ENCODE results near the gene PACS1.

PACS1 gene

GRCh38 chr11:66279092-66279734 lies 209.1 kb downstream of the PACS1 start:
- no peak for DNase-seq

GRCh38 chr11:66280428-66280827 lies 210.4 kb downstream of the PACS1 start:
- no peak for DNase-seq

- no peak for DNase-seq
Measured at GRCh38 chr11:66281001-66281400, 210.9 kb downstream of the PACS1 start.

- no peak for DNase-seq
Measured at GRCh38 chr11:66281776-66282467, 211.8 kb downstream of the PACS1 start.

GRCh38 chr11:66282468-66283455 lies 212.7 kb downstream of the PACS1 start:
- no peak for DNase-seq

GRCh38 chr11:66283461-66284105 lies 213.5 kb downstream of the PACS1 start:
- no peak for DNase-seq

- DNase-seq, result no peak
Measured at GRCh38 chr11:66284526-66285078, 214.5 kb downstream of the PACS1 start.

GRCh38 chr11:66285250-66285947 lies 215.3 kb downstream of the PACS1 start:
- DNase-seq, result no peak

- DNase-seq, result no peak
Measured at GRCh38 chr11:66286699-66287098, 216.6 kb downstream of the PACS1 start.

GRCh38 chr11:66287211-66287888 lies 217.3 kb downstream of the PACS1 start:
- DNase-seq, result no peak

GRCh38 chr11:66287889-66288670 lies 218.0 kb downstream of the PACS1 start:
- no peak for DNase-seq

- DNase-seq, result peak; percentile 74
Measured at GRCh38 chr11:66288671-66289547, 218.8 kb downstream of the PACS1 start, which contains the start of gene YIF1A. Gene YIF1A (minus strand): TSS chr11:66289143. CDS start chr11:66288985, 158 bp downstream.

- no peak for DNase-seq
Measured at GRCh38 chr11:66289548-66290329, 219.7 kb downstream of the PACS1 start.

GRCh38 chr11:66290330-66290621 lies 220.2 kb downstream of the PACS1 start:
- no peak for DNase-seq

GRCh38 chr11:66291303-66291705 lies 221.2 kb downstream of the PACS1 start:
- no peak for DNase-seq

GRCh38 chr11:66291706-66292542 lies 221.9 kb downstream of the PACS1 start, which contains the start of gene TMEM151A:
Gene TMEM151A (plus strand): TSS chr11:66291894. CDS start chr11:66292014, 120 bp downstream.
- no peak for DNase-seq

- no peak for DNase-seq
Measured at GRCh38 chr11:66292543-66293332, 222.7 kb downstream of the PACS1 start.
